HG03196 (cell line): Measurements from ENCODE around the gene SGPL1.
"Not testable (repeated sequence)": the region's sequence is repeated elsewhere in the genome, so short reads cannot be mapped to it uniquely, and the experiment has no call there.

ENCODE experiments used
- ATAC-seq: cut with Tn5 transposase; IDR thresholded peaks from one replicate; pipeline ENCODE4 v1.9.1; 2021; ENCODE audit not compliant: unreplicated experiment

Gene SGPL1

DNA sequence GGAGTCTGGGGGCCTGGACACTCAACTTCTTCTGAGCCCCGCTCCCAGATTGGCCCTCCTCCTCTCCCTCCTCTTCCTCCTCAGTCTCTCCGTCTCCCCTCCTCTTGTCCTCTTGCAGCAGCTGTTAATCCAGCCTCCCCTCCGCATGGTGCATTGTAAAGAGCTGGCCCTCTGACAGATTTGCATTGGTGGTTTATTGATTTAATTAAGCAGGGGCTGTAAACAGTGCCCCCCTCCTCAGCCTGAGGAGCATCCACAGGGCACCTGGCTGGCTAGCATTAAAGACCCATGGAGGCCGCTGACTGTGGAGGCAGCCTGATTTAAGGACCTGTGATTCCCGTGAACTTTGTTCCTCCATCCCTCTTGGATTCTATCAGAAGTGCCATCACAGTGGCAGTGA, 101.5 kb downstream of the SGPL1 start:
- no peak for ATAC-seq

GRCh38 chr10:70917635-70918034, 101.9 kb downstream of the SGPL1 start:
- ATAC-seq, result no peak

DNA sequence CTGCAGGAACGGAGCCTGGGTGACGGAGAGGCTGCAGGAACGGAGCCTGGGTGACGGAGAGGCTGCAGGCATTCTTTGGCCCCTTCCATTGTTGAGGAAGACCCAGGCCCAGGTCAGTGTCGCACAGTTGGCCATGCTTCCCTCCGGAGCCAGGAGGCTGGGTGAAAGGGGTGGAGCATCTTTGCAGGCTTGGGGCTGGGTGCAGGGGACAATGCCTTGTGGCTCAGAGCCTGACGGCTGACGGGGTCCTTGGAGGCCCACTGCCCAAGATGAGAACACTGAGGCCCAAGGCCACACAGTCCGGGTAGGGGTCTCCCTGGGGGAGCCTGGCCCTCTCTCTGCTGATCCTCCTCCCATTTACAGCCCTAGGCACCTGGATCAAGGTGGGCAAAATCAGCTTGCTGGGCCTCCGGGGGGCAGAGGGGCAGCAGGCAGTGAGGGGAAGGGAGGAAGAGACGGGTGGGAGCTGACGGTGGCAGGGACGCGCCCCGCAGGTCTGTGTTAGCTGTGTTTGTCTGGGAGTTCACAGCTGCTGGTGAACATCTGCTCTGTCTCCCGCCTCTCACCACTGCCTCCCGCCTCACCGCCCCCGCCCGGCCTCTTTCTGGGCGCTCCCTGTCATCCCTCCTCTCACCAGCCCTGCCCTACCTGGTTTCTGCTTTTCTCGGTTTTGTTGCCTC, 103.2 kb downstream of the SGPL1 start:
- no peak for ATAC-seq

DNA sequence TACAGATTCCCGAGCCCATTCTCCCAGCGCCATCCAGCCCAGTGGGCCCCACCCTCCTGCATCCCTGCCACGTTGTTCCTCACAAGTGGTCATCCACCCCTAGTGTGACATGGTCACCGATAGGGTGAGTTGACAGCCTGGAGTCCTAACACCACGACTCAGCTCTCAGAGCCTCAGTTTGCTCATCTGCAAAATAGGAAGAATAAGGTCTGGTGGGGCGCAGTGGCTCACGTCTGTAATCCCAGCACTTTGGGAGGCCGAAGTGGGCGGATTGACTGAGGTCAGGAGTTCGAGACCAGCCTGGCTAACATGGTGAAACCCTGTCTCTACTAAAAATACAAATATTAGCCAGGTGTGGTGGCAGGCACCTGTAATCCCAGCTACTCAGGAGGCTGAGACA, 104.2 kb downstream of the SGPL1 start:
- ATAC-seq, result not testable (repeated sequence)

- no peak for ATAC-seq
These were observed 104.8 kb downstream of the SGPL1 start for GRCh38 chr10:70920519-70920918.

GRCh38 chr10:70921285-70921684, 105.5 kb downstream of the SGPL1 start:
- no peak for ATAC-seq

DNA sequence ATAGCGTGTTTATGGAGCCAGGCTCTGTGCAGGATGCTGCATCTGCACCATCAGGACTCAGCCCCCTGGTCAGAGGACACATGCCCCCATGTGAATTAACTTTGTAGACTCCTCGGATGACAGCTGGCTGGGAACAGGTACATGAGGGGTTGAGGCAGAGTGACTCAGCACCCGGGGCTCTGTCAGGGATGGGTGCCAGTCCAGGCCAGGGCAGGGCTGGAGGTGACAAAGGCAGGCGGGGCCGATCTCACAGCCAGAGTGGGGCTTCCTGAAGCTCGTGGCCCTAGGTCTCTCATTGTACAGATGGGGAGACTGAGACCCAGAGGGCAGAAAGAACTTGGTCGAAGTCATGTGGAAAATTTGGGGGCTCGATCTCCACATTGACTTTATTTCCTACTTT, 107.9 kb downstream of the SGPL1 start:
- ATAC-seq, result no peak

DNA sequence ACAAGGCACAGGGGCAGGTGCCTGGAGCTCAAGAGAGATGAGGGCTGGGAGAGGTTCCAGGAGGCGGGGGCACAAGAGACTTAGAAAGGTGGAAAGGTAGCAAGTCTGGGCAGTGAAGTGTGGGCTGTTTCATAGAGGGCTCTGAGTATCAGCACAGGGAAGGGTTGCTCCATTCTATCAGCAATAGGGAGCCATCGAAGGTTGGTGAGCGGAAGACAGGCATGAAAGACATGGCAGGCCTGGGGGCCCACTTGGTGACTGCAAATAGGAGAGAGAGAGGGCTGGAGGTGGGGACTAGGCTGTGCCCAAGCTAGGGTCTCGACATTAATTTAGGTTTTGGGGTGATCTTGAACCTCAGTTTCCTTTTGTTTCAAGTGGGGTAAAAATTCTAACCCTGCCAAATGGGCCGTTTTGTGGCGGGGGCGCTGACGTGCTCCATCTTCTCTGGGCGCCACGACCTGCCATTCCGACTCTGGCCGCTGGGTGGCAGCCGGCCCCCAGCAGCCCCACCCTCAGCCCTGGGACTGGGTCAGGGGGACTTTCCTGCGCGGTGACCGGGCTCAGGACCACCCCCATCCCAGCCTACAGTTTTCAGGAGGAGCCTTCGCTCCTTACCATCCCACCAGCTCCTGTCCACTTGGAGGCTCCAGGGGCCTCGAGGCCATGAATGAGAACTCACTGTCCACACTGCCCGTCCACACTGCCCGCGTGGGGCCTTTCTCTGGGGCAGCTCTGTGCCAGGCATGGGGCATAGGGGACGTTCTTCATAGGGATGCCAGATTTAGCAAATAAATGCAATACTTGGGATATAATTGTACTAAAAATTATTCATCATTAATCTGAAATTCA, 109.9 kb downstream of the SGPL1 start:
- ATAC-seq, result no peak

DNA sequence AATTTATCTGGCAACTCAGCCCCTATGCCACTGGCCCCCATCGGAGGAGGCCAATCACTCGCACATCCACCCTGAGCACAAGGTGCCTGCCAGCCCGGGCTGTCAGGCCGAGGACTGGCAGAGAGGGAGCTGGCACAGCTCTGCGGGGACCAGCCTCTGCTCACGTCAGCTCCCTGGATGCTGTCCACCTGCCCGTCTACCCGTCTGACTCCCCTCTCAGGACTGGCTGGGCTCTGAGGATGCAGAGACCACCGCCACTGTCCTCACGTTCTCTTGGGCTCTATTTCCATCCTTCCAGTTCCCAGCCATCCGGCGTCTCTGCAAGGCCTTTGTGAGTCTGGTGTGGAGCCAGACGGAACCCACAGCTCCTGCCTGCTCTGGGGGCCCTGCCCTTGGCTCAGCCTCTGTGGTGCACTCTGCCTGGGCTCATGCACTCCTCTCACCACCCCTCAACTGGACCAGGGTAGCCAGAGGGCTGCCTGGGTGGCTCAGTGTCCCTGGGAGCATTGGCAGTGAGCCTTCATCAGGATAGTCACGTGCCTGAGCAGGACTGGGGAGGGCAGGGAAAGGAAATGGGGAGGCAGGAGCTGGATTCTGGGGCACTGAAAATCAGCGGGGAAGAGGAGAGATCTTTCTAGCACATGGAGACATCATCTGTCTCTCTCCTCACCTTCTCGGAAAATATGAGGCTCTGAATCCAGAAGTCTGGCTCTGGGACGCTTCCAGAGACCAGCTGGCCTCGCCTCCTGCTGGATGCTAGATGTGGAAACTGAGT, 110.7 kb downstream of the SGPL1 start:
- ATAC-seq, result no peak

DNA sequence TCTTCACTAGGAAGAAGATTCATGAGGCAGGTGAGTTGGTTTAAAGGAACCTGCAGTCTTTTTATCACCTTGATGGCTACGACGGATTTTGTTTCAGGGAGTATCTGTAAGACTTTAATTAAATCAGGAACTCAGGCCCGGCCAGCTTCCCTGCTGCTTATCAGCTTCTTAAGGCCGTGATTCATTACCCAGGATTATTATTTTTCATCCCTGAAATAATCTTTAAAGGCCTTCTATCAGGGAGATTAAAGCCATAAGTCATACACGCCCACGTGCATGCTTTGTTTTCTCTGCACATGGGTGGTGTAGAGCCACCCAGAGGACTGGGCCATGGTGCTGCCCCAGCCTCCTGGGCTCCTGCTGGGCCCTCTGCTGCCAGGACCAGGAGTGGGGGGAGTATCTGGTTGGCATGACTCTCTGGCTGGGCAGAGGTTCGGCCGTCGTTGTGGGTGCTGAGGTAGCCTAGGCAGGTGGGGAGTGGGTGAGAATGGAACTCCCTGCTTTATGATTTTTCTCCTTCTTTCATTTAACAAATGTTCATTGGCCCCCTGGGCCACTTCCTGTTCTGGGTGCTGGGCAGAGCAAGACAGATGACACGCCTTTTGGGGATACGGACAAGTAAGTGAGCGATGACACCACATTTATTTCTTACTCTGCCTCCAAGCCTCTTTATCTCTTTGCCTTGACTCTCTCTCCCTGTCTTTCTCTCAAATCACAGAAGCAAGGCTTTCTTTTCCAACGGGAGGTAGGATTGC, 111.6 kb downstream of the SGPL1 start:
- ATAC-seq, result no peak

GRCh38 chr10:70928140-70928539, 112.4 kb downstream of the SGPL1 start:
- no peak for ATAC-seq

DNA sequence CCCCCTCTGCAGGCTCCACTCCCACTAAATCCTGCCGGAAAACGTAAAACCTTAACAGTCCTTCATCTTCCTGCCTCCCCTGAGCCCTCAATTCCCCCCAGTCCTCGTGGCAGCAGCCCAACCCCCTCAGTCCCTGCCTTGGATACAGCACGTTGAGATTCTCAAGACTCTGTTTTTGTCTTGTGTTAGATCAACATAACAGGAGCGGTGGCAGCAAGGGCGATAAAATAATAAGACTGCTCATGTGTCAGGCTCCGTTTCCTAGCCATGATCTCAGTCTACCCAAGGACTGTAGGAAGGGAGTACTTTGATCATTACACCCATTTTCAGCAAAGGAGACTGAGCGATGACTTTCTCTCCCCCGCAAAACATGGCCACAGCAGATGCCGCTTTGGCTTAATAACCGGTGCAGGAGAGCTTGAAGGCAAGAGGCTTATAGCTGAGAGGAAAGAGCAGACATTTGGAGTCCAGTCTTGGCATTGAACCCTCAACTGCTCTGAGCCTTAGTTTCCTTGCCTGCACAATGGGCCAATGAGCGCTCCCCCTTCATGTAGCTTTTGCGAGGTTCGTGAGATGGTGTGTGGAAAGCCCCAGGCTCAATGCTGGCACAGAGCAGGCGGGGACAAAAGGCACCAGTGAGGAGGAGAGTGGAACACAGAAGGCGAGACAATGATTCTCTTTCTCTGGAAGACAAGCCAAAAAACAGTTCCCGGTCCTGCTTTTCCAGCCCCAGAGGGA, 114.7 kb downstream of the SGPL1 start:
- no peak for ATAC-seq
